Measurements from ENCODE around the gene ADGRG1. TPM values are rescaled to one million over a fixed set of nuclear protein-coding genes. Genes with fewer than 3 reads are reported as not detected.

ADGRG1 gene
- total and polyA plus RNA-seq, 5 experiments from 2014 or later, result 0.47 to 56.5 (median 1.3) TPM

- peaks cover 0 to 1% (median 0%) of the 10 kb centered on the region in 5 donors for H3K27me3 Mint-ChIP-seq
- ATAC-seq (no peak), DNase-seq (no peak)
- H3K36me3 Mint-ChIP-seq, result no peaks in the 10 kb centered on the region
- H3K9me3 Mint-ChIP-seq, result no peaks in the 10 kb centered on the region
- H3K4me1 Mint-ChIP-seq, result peaks cover 11 to 42% (median 28%) of the 10 kb centered on the region in 4 donors
- H3K27ac Mint-ChIP-seq, result no peak overlapping the region
- H3K4me3 Mint-ChIP-seq, result no peak overlapping the region
- POLR2A ChIA-PET, result interaction anchor here (0.7 kb wide), 1 partner anchor 391 kb away, joined by 3 read pairs; no protein-coding TSS in a partner anchor
Observed at GRCh38 chr16:57643910-57644309, 15.5 kb downstream of the ADGRG1 start.

DNA sequence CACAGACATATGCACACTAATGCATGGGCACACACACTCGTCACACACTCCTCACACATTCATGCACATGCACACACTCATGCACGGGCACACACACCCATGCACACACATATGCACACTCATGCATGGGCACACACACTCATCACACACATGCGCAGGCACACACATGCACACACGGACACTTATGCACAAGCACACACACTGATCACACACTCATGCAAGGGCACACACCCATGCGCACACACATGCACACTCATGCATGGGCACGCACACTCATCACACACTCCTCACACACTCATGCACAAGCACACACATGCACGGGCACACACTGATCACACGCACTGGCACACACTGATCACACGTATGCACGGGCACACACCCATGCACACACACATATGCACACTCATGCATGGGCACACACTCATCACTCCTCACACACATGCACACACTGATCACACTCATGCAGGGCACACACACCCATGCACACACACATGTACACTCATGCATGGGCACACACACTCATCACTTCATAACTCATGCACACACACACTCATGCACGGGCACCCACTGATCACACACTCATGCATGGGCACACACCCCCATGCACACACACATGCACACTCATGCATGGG is 16.1 kb downstream of the ADGRG1 start:
- POLR2A ChIA-PET, result no interaction called here
- Mint-ChIP-seq H3K4me3 (no peak overlapping the region), H3K27ac (no peak overlapping the region), H3K4me1 (peaks cover 14 to 43% (median 30%) of the 10 kb centered on the region in 4 donors), H3K9me3 (no peaks in the 10 kb centered on the region), H3K36me3 (no peaks in the 10 kb centered on the region), H3K27me3 (peaks cover 0 to 1% (median 0%) of the 10 kb centered on the region in 5 donors)
- no peak for DNase-seq
- ATAC-seq, result no peak

DNA sequence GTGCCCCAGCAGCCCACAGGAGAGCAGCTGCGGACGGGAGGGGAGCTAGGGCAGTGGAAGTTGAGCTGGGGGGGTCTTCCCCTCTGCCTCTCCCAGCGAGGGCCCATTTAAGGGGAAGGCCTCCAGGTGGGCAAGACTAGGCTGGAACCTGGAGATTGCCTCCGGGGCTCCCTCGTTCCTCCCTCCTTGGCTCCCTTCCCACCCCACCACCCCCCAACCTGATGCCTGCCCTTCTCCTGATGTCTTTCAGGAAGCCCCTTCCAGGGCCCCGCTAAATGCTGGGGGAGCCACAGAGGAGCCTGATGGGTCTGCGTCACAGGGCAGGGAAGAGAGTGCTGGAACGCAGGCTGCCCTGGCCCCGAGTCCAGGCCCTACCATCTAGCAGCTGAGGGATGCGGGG is 16.7 kb downstream of the ADGRG1 start:
- DNase-seq (no peak), ATAC-seq (no peak)
- Mint-ChIP-seq H3K36me3 (no peaks in the 10 kb centered on the region), H3K4me1 (peaks cover 14 to 40% (median 30%) of the 10 kb centered on the region in 4 donors), H3K9me3 (no peaks in the 10 kb centered on the region), H3K4me3 (no peak overlapping the region), H3K27me3 (peaks cover 0 to 1% (median 0%) of the 10 kb centered on the region in 5 donors), H3K27ac (peak overlapping the region in 1 of 10 donors; percentile 83)
- POLR2A ChIA-PET, result no interaction called here

DNA sequence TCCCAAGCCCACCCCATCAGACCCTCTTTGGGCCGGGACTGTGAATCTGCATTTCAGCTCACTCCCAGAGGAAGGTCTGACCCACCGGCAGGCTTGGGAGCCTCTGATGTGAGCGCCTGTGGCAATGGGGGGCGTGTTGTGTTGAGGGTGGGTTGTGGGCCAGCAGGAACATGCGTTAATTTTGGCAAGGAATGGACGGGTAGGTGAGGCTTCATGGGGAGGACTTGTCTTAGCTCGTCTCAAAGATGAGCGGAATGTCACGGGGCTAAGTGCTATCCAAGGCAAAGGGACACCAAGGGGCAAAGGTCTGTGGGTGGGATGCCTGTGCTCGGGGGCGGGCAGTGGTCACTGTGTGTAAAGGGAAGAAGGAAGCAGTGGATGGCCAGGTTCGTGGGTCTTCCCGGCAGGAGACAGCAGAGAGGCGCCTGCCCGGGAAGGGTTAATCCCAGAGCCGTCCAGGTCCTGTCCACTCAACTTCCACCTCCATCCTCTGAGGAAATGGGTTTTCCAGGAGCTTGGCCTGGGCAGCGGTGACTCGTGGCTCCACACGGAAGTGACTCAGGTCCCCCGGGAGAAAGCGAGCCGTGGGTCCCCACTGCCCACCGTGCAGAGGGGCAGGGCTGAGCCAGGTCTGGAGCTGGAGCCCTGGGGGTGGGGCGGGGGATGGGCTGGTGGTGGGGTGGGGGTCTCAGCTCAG is 17.4 kb downstream of the ADGRG1 start:
- peak overlapping the region in 3 of 10 donors; percentile 60 to 83 (median 64) for H3K27ac Mint-ChIP-seq
- no peaks in the 10 kb centered on the region for H3K36me3 Mint-ChIP-seq
- DNase-seq (no peak), ATAC-seq (no peak)
- no peaks in the 10 kb centered on the region for H3K9me3 Mint-ChIP-seq
- H3K4me1 Mint-ChIP-seq, result peaks cover 14 to 40% (median 30%) of the 10 kb centered on the region in 4 donors
- H3K4me3 Mint-ChIP-seq, result no peak overlapping the region
- POLR2A ChIA-PET, result interaction anchor here (0.7 kb wide), 1 partner anchor 51 kb away, joined by 3 read pairs; no protein-coding TSS in a partner anchor
- H3K27me3 Mint-ChIP-seq, result peaks cover 0 to 1% (median 0%) of the 10 kb centered on the region in 5 donors

DNA sequence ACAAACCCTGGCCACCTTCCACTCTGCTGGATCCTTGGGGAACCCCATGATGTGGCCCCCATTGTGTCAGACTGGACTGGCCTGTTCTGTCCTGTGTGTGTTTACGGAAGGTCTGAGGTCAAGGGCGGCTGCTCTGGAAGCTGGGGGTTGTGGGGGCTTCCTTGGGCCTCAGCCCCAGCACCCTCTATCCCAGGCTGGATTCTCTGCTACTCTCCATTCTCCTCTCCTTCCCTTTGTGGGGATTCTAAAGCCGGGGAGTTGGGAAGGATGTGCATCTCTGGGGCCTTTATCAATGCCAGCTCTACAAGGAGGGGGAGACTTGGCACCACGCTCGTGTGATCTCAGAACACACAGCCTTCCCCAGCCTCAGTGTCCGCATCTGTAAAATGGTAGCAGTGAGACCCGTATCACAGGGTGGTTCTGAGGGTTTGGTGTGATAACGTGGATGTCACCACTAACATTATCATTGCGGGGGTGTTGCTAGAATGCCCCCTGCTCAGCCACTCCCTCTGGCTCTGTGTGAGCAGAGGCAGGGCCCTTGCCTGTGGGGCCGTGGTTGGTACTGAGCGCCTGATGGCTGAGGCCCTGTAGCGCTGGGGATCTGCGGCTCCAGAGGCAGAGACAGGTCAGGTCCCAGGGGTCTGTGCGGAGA is 18.1 kb downstream of the ADGRG1 start:
- POLR2A ChIA-PET, result interaction anchor here (0.6 to 3.8 kb wide), 4 partner anchors 52 to 69 kb away, joined by 3 to 20 read pairs (median 4); no protein-coding TSS in a partner anchor
- Mint-ChIP-seq H3K4me3 (peak overlapping the region in 2 of 10 donors; percentile 42 to 88), H3K4me1 (peaks cover 15 to 43% (median 35%) of the 10 kb centered on the region in 4 donors), H3K27ac (peak overlapping the region in 4 of 10 donors; percentile 33 to 85 (median 52)), H3K36me3 (no peaks in the 10 kb centered on the region), H3K27me3 (no peaks in the 10 kb centered on the region), H3K9me3 (no peaks in the 10 kb centered on the region)
- DNase-seq (peak in 2 of 10 donors; percentile 21 to 31), ATAC-seq (peak in 1 of 2 donors; percentile 44)

GRCh38 chr16:57647136-57647875 is 18.9 kb downstream of the ADGRG1 start:
- Mint-ChIP-seq H3K27me3 (no peaks in the 10 kb centered on the region), H3K27ac (peak overlapping the region in 8 of 10 donors; percentile 27 to 90 (median 68)), H3K9me3 (no peaks in the 10 kb centered on the region), H3K4me3 (peak overlapping the region in 7 of 10 donors; percentile 12 to 88 (median 47)), H3K36me3 (no peaks in the 10 kb centered on the region), H3K4me1 (peaks cover 23 to 49% (median 42%) of the 10 kb centered on the region in 4 donors)
- no peak for DNase-seq
- ATAC-seq, result peak in 1 of 2 donors; percentile 32
- POLR2A ChIA-PET, result interaction anchor here (0.6 to 3.8 kb wide), 4 partner anchors 53 to 70 kb away, joined by 3 to 20 read pairs (median 4); no protein-coding TSS in a partner anchor

DNA sequence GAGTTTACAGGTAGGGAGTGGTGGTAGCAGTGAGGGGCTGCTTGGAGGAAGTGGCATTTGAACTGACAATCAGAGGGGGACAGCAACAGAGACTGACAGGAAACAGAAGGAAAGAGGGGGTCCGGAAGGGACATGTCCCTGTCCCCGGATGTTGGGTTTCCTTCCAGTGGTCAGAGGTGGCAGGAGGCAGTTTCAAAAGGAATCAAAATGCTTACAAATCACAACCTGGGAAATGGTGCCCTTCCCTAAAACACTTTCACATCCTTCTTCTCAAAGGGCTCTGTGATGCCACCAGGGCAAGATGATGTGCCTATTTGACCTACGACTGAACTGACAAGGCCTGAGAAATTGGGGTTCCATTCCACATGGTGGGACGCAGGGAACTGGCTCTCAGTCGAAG is 19.7 kb downstream of the ADGRG1 start:
- ATAC-seq (no peak), DNase-seq (no peak)
- H3K27me3 Mint-ChIP-seq, result no peaks in the 10 kb centered on the region
- peaks cover 23 to 47% (median 42%) of the 10 kb centered on the region in 4 donors for H3K4me1 Mint-ChIP-seq
- peak overlapping the region in 6 of 10 donors; percentile 11 to 88 (median 44) for H3K4me3 Mint-ChIP-seq
- no peaks in the 10 kb centered on the region for H3K36me3 Mint-ChIP-seq
- H3K27ac Mint-ChIP-seq, result peak overlapping the region; percentile 29 to 90 (median 52)
- POLR2A ChIA-PET, result interaction anchor here (3.8 kb wide), 1 partner anchor 71 kb away, joined by 20 read pairs; no protein-coding TSS in a partner anchor
- H3K9me3 Mint-ChIP-seq, result no peaks in the 10 kb centered on the region

DNA sequence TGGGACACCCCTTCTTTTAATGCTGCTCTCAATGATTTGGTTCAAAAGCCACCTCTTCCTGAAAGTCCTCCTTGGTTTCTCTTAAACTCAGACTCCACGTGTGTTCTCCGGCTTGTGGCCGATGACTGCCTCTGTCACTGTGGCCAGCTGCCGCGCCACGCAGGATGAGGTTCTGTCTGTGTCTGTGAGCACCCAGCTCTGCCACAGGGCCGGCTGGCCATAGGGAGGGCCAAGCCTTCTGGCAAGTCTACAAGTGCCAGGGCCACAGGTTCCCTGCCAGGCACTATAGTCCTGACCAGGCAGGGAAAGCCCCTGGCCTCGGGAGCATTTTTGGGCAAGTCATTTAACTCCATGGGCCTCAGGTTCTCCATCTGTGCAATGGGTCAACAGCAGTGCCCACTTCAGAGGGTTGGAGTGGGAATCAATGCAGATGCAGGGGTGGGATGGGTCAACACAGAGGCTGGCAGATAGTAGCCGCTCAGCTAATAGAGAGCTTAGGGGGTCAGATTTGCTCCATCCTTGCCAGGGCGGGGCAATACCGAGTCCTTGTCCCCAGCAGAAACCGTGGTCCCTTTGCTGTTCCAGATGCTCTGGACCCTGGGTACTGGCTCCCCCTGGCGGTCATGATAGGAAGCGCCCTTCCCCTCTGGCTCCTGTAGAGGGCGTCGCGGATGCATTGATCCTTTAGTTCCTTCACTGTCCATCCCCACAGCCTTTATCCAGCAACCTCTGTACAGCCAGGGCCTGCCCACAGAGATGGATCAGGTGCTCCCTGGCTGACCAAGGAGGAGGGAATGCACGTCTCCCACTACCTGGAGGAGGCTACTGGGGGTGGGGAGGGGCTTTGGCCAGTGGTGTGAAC is 20.4 kb downstream of the ADGRG1 start:
- peaks cover 23 to 47% (median 41%) of the 10 kb centered on the region in 4 donors for H3K4me1 Mint-ChIP-seq
- ATAC-seq (peak; percentile 78 to 90), DNase-seq (peak; percentile 71 to 92 (median 82))
- no peaks in the 10 kb centered on the region for H3K27me3 Mint-ChIP-seq
- POLR2A ChIA-PET, result interaction anchor here (3.8 kb wide), 1 partner anchor 72 kb away, joined by 20 read pairs; no protein-coding TSS in a partner anchor
- peak overlapping the region in 8 of 10 donors; percentile 42 to 90 (median 68) for H3K27ac Mint-ChIP-seq
- H3K4me3 Mint-ChIP-seq, result peak overlapping the region in 6 of 10 donors; percentile 36 to 88 (median 57)
- H3K9me3 Mint-ChIP-seq, result no peaks in the 10 kb centered on the region
- no peaks in the 10 kb centered on the region for H3K36me3 Mint-ChIP-seq

GRCh38 chr16:57649443-57649751 is 21.0 kb downstream of the ADGRG1 start:
- peaks cover 23 to 47% (median 41%) of the 10 kb centered on the region in 4 donors for H3K4me1 Mint-ChIP-seq
- H3K27me3 Mint-ChIP-seq, result no peaks in the 10 kb centered on the region
- no peaks in the 10 kb centered on the region for H3K36me3 Mint-ChIP-seq
- no peak for ATAC-seq
- H3K9me3 Mint-ChIP-seq, result no peaks in the 10 kb centered on the region
- H3K27ac Mint-ChIP-seq, result peak overlapping the region in 5 of 10 donors; percentile 42 to 90 (median 69)
- peak overlapping the region in 2 of 10 donors; percentile 80 to 88 for H3K4me3 Mint-ChIP-seq
- POLR2A ChIA-PET, result interaction anchor here (3.8 kb wide), 1 partner anchor 72 kb away, joined by 20 read pairs; no protein-coding TSS in a partner anchor
- no peak for DNase-seq

DNA sequence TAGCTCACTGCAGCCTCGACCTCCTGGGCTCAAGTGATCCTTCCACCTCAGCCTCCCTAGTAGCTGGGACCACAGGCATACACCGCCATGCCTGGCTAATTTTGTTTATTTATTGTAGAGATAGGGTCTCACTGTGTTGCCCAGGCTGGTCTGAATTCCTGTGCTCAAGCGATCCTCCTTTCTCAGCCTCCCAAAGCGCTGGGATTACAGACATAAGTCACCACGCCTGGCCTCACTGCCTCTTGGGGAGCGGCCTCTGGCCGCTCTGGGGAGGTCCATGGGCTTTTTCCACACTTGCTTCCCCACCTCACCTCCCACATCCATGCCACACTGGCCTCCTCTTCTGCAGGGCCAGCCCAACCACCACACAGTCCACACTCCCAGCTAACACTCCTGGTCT is 21.4 kb downstream of the ADGRG1 start:
- DNase-seq (no peak), ATAC-seq (no peak)
- Mint-ChIP-seq H3K27me3 (no peaks in the 10 kb centered on the region), H3K27ac (peak overlapping the region in 1 of 10 donors; percentile 48), H3K9me3 (no peaks in the 10 kb centered on the region), H3K4me3 (no peak overlapping the region), H3K36me3 (no peaks in the 10 kb centered on the region), H3K4me1 (peaks cover 23 to 47% (median 41%) of the 10 kb centered on the region in 4 donors)
- POLR2A ChIA-PET, result interaction anchor here (3.8 kb wide), 1 partner anchor 73 kb away, joined by 20 read pairs; no protein-coding TSS in a partner anchor

Data from naive thymus-derived CD8-positive, alpha-beta T cell (primary cell).